ENCODE results near the gene GNAI3.

GRCh38 chr1:109621379-109622136 lies 73.1 kb downstream of the GNAI3 start:
- no peak for TF ChIP-seq POLR2A (IDR thresholded peaks at IDR 0.05; ENCODE audit: low read length)
- no peak for TF ChIP-seq GATA1 (IDR thresholded peaks at IDR 0.05; ENCODE audit: low read depth, low read length)
